SK-N-MC (cell line): ENCODE measurements around the gene LRRFIP2.
A peak's percentile ranks its signal among the peaks of the same experiment; 100 is the strongest.
"Not testable (repeated sequence)": the region's sequence is repeated elsewhere in the genome, so short reads cannot be mapped to it uniquely, and the experiment has no call there.

Experiments
- DNase-seq: peaks from one replicate; pipeline ENCODE4 v3.0.0-alpha.2; 2011; ENCODE audit warnings: low read depth, low spot score
- H3K27ac ChIP-seq: fragments of 200-600 bp; sonication (generic); 2 replicates; pipeline ENCODE4 v1.5.1; 2016; ENCODE audit warnings: mixed run types
- H3K36me3 ChIP-seq: fragments of 200-600 bp; sonication (generic); 2 replicates; pipeline ENCODE4 v1.6.1; 2017; ENCODE audit warnings: antibody characterized with exemption, low read length, mixed read lengths; ENCODE audit not compliant: insufficient read depth
- H3K4me3 ChIP-seq: fragments of 200-600 bp; sonication (generic); 2 replicates; pipeline ENCODE4 v1.5.1; 2016
- H3K9ac ChIP-seq: fragments of 200-600 bp; sonication (generic); 2 replicates; pipeline ENCODE4 v1.8.0; 2017; ENCODE audit warnings: mixed run types, mixed read lengths; ENCODE audit not compliant: insufficient read length
- H3K9me3 ChIP-seq: fragments of 200-600 bp; sonication (generic); 2 replicates; pipeline ENCODE4 v1.6.1; 2017; ENCODE audit warnings: low read depth, mild to moderate bottlenecking, antibody characterized with exemption, low read length, moderate library complexity, mixed read lengths
- EZH2 ChIP-seq: fragments of 200-600 bp; sonication (generic); IDR thresholded peaks from one replicate; pipeline ENCODE4 v1.6.1; 2017; ENCODE audit warnings: antibody characterized with exemption
- FOXP2 ChIP-seq: optimal IDR thresholded peaks from 2 replicates; pipeline ENCODE3; 2011; ENCODE audit warnings: mild to moderate bottlenecking, moderate library complexity; ENCODE audit not compliant: insufficient read depth; ENCODE audit errors: extremely low read length, control extremely low read depth
- POLR2AphosphoS5 ChIP-seq: IDR thresholded peaks from 2 replicates; pipeline ENCODE4 v1.6.1; 2012; ENCODE audit warnings: mild to moderate bottlenecking, low read depth, low read length, borderline replicate concordance

LRRFIP2 gene

GRCh38 chr3:37174532-37175126, at the start of gene LRRFIP2:
TSS of gene LRRFIP2 (minus strand) at chr3:37174582. CDS start at chr3:37148983, 25,599 bp downstream.
- no peaks in the 10 kb centered on the region for H3K9me3 ChIP-seq
- no peak for DNase-seq
- H3K27ac ChIP-seq, result no peak within 1 kb of the TSS
- no peaks in the 10 kb centered on the region for H3K36me3 ChIP-seq
- H3K9ac ChIP-seq, result peak within 1 kb of the TSS; percentile 73
- peak within 1 kb of the TSS; percentile 83 for H3K4me3 ChIP-seq
- TF ChIP-seq EZH2 (no peak), FOXP2 (no peak), POLR2AphosphoS5 (no peak)

- Histone ChIP-seq H3K9ac (no peak overlapping the region), H3K4me3 (no peak overlapping the region), H3K27ac (no peak overlapping the region), H3K36me3 (no peaks in the 10 kb centered on the region), H3K9me3 (no peaks in the 10 kb centered on the region)
- no peak for DNase-seq
- no peak for TF ChIP-seq POLR2AphosphoS5
- no peak for TF ChIP-seq FOXP2
- no peak for TF ChIP-seq EZH2
Observed at GRCh38 chr3:37223576-37223975, 49.2 kb upstream of the LRRFIP2 start.

GRCh38 chr3:37223141-37223558, 48.8 kb upstream of the LRRFIP2 start:
- Histone ChIP-seq H3K36me3 (no peaks in the 10 kb centered on the region), H3K4me3 (no peak overlapping the region), H3K9ac (no peak overlapping the region), H3K9me3 (no peaks in the 10 kb centered on the region), H3K27ac (no peak overlapping the region)
- TF ChIP-seq EZH2 (no peak), POLR2AphosphoS5 (no peak), FOXP2 (no peak)
- DNase-seq, result no peak

- H3K36me3 ChIP-seq, H3K27ac ChIP-seq, DNase-seq, H3K9me3 ChIP-seq, H3K4me3 ChIP-seq, H3K9ac ChIP-seq: not testable (repeated sequence)
Observed at GRCh38 chr3:37222542-37222941, 48.2 kb upstream of the LRRFIP2 start.

- TF ChIP-seq FOXP2, result no peak
- no peak overlapping the region for H3K9ac ChIP-seq
- no peaks in the 10 kb centered on the region for H3K9me3 ChIP-seq
- no peak overlapping the region for H3K4me3 ChIP-seq
- H3K27ac ChIP-seq, result no peak overlapping the region
- H3K36me3 ChIP-seq, result no peaks in the 10 kb centered on the region
- DNase-seq, result no peak
Observed at GRCh38 chr3:37221407-37221806, 47.0 kb upstream of the LRRFIP2 start.

DNA sequence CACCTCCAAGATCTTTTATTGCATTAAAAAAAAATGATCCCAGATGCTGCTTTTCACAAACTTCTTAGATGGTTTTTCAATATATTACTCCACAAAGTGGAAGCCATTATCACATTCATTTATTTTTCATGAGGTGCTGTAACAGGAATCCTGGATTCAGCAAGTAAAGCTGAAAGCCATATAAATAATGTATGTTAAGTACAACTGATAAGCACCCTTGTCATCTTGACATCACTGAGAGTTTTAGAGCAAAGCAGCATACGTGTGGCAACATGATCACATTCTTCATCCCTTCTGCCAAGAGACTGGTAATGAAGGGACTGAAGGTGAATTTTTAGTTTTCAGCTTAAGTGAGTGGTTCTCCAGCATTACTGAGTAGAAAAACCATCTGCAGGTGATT, 44.9 kb upstream of the LRRFIP2 start:
- TF ChIP-seq EZH2 (no peak), FOXP2 (no peak), POLR2AphosphoS5 (no peak)
- Histone ChIP-seq H3K4me3 (no peak overlapping the region), H3K9me3 (no peaks in the 10 kb centered on the region), H3K27ac (no peak overlapping the region), H3K9ac (no peak overlapping the region), H3K36me3 (no peaks in the 10 kb centered on the region)
- DNase-seq, result no peak

GRCh38 chr3:37218206-37218605, 43.8 kb upstream of the LRRFIP2 start:
- no peak overlapping the region for H3K4me3 ChIP-seq
- DNase-seq, result no peak
- H3K9ac ChIP-seq, result no peak overlapping the region
- H3K9me3 ChIP-seq, result no peaks in the 10 kb centered on the region
- TF ChIP-seq FOXP2, result no peak
- TF ChIP-seq POLR2AphosphoS5, result no peak
- no peak for TF ChIP-seq EZH2
- no peaks in the 10 kb centered on the region for H3K36me3 ChIP-seq
- no peak overlapping the region for H3K27ac ChIP-seq

DNA sequence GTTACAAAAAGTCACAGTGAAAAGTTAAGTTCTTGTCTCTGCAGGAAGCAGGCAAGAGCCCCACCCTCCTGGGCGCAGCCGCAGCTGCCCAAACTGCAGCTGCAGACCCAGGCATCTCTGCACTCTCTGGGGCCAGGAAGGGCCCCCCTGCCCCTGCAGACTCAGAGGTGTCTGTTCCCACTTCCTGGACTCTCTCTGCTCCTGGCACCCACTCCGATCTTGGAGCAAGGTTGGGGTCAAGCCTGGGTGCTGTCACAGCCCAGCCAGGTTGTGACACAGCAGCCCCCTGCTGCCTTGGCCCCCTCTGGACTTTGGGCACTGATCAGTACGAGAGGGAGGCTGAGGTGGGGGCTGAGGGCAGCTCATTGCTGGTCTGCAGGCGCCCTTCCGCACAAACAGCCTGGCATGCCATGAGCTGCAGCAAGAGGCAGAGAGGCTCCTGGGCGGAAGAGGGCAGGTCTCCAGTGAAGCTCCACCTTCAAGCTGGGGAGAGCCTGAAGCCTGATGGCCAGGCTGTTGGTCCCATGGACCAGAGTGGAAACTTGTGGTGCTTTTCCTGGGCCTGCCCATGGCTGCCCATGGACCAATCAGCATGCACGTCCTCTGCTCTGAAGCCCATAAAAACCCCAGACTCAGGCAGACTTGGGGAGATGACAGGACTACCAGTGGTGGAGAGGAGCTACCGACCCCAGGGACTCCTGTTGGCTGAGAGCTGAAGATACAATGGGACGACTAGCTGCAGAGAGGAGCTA, 42.9 kb upstream of the LRRFIP2 start:
- Histone ChIP-seq H3K9me3 (no peaks in the 10 kb centered on the region), H3K4me3 (no peak overlapping the region), H3K27ac (no peak overlapping the region), H3K9ac (no peak overlapping the region), H3K36me3 (no peaks in the 10 kb centered on the region)
- TF ChIP-seq EZH2 (no peak), FOXP2 (no peak)
- no peak for DNase-seq

DNA sequence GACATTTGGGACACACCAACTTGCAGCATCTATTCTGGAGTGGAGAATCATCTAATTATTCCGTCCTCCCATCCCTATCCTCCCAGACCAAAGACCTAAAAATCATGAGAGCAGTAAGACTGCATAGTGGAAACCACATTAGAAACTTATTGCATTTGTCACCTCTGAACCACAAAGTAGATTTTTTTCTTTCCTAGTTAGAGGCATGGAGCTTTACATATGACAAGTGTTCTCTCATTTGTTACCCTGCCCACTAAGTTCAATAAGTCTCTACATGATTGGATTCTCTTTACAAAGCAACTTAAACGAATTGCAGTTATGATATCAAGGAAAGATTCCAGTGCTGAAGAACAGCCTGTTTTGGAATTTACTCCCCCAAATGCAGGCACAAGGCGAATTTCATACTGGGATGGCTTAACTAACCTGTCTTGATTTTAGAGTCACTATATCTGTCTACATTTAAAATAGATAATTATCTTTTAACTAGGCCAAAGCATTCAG, 42.3 kb upstream of the LRRFIP2 start:
- no peak for DNase-seq
- TF ChIP-seq POLR2AphosphoS5, result no peak
- no peak for TF ChIP-seq FOXP2
- no peak for TF ChIP-seq EZH2
- Histone ChIP-seq H3K36me3 (no peaks in the 10 kb centered on the region), H3K27ac (no peak overlapping the region), H3K9ac (no peak overlapping the region), H3K9me3 (no peaks in the 10 kb centered on the region), H3K4me3 (no peak overlapping the region)
